ENCODE data around the gene PYDC1.

- no peak for TF ChIP-seq ZSCAN18 (CRISPR knock-in tag; IDR thresholded peaks at IDR 0.05)
- no peak for TF ChIP-seq MAX (CRISPR knock-in tag; IDR thresholded peaks at IDR 0.05)
- no peak for TF ChIP-seq CTCF (IDR thresholded peaks at IDR 0.05)
Observed at GRCh38 chr16:31182391-31182790, 34.5 kb downstream of the PYDC1 start.

Measured in WTC11 (cell line).